Neural progenitor cell (in vitro differentiated cells): Measurements from ENCODE around the gene EPHB3. TPM values are rescaled to one million over a fixed set of nuclear protein-coding genes. Genes with fewer than 3 reads are reported as not detected.

Experiments used
- DNase-seq: peaks from one replicate; pipeline ENCODE4 v3.0.0-alpha.2; 2016; ENCODE audit warnings: low spot score
- H2AFZ ChIP-seq: fragments of 200-600 bp; sonication (generic); replicated peaks from 2 replicates; pipeline ENCODE4 v1.6.1; 2016; ENCODE audit warnings: antibody characterized with exemption
- H3F3A ChIP-seq: fragments of 200-600 bp; sonication (generic); 2 replicates; pipeline ENCODE4 v1.6.1; 2016; ENCODE audit warnings: antibody characterized with exemption, low read depth
- H3K27ac ChIP-seq: fragments of 200-600 bp; sonication (generic); 2 replicates; pipeline ENCODE4 v1.5.1; 2016; ENCODE audit warnings: mild to moderate bottlenecking
- H3K27me3 ChIP-seq: fragments of 200-600 bp; sonication (generic); 2 replicates; pipeline ENCODE4 v1.6.1; 2016; ENCODE audit warnings: mild to moderate bottlenecking, moderate library complexity
- H3K36me3 ChIP-seq: fragments of 200-600 bp; sonication (generic); 2 replicates; pipeline ENCODE4 v1.5.1; 2016
- H3K4me1 ChIP-seq: fragments of 200-600 bp; sonication (generic); 2 replicates; pipeline ENCODE4 v1.6.1; 2016; ENCODE audit warnings: mixed run types
- H3K4me2 ChIP-seq: fragments of 200-600 bp; sonication (generic); 2 replicates; pipeline ENCODE4 v1.6.1; 2016
- H3K4me3 ChIP-seq: fragments of 200-600 bp; sonication (generic); 2 replicates; pipeline ENCODE4 v1.5.1; 2016
- H3K79me2 ChIP-seq: fragments of 200-600 bp; sonication (generic); 2 replicates; pipeline ENCODE4 v1.6.1; 2016; ENCODE audit warnings: low read depth
- H3K9ac ChIP-seq: fragments of 200-600 bp; sonication (generic); 2 replicates; pipeline ENCODE4 v1.6.1; 2016
- H3K9me3 ChIP-seq: fragments of 200-600 bp; sonication (generic); 2 replicates; pipeline ENCODE4 v1.5.1; 2016; ENCODE audit warnings: low read depth
- H4K20me1 ChIP-seq: fragments of 200-600 bp; sonication (generic); 2 replicates; pipeline ENCODE4 v1.6.1; 2016; ENCODE audit warnings: low read depth
- H3K27ac Mint-ChIP-seq: 3 replicates; pipeline ENCODE4 v1.8.0; 2021; ENCODE audit warnings: mixed read lengths
- H3K27me3 Mint-ChIP-seq: 2 replicates; pipeline ENCODE4 v1.8.0; 2022; ENCODE audit warnings: low read depth, mild to moderate bottlenecking, inconsistent platforms, moderate library complexity, mixed read lengths; ENCODE audit not compliant: insufficient read depth
- H3K36me3 Mint-ChIP-seq: 3 replicates; pipeline ENCODE4 v1.8.0; 2021; ENCODE audit warnings: mixed read lengths
- H3K4me1 Mint-ChIP-seq: 3 replicates; pipeline ENCODE4 v1.8.0; 2021; ENCODE audit warnings: mixed read lengths
- H3K4me3 Mint-ChIP-seq: 3 replicates; pipeline ENCODE4 v1.8.0; 2021; ENCODE audit warnings: mild to moderate bottlenecking, moderate library complexity, mixed read lengths
- H3K9me3 Mint-ChIP-seq: 3 replicates; pipeline ENCODE4 v1.8.0; 2020; ENCODE audit warnings: mixed read lengths
- CTCF ChIP-seq: fragments of 200-600 bp; sonication (generic); IDR thresholded peaks from 2 replicates; pipeline ENCODE4 v1.5.1; 2017; ENCODE audit warnings: antibody characterized with exemption, mild to moderate bottlenecking
- EZH2 ChIP-seq: fragments of 200-600 bp; sonication (generic); IDR thresholded peaks from 2 replicates; pipeline ENCODE4 v1.6.1; 2017; ENCODE audit warnings: antibody characterized with exemption, mild to moderate bottlenecking, moderate library complexity
- EZH2phosphoT487 ChIP-seq: fragments of 200-600 bp; sonication (generic); IDR thresholded peaks from 2 replicates; pipeline ENCODE4 v1.6.1; 2017; ENCODE audit warnings: antibody characterized with exemption
- total RNA-seq: library from RNA; depleted of rRNA; stranded (reverse); fragments of >200 nt; gene quantifications from 2 replicates; pipeline ENCODE4 v1.2.3, GENCODE V29; 2015; ENCODE audit warnings: low replicate concordance

EPHB3 gene
- total RNA-seq, 1 donor from 2014 or later, result 2.3 TPM

DNA sequence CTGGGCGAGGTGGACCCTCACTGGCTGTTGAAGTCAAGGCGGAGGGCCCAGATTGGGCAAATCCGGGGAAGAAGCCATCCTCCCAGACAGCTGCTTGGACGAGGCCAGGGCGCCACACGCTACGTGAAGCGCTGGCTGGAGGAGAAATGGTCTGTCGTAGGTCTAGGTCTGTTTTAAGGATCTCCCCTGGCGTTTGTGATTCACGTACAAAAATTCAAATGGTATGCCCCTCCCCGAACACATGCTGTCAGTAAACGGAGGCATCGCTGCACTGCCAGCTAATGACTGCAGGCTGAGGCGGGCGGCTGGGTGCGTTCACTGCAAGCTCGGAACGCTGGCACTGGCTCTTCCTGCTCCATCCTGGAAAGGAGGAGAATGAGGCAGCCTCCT lies 69.9 kb downstream of the EPHB3 start:
- Histone ChIP-seq H3K4me2 (no peak overlapping the region), H3K9me3 (no peaks in the 10 kb centered on the region), H4K20me1 (no peaks in the 10 kb centered on the region), H3K27ac (no peak overlapping the region), H2AFZ (no peak overlapping the region), H3K79me2 (no peaks in the 10 kb centered on the region), H3K4me3 (no peak overlapping the region), H3K27me3 (no peaks in the 10 kb centered on the region), H3K36me3 (no peaks in the 10 kb centered on the region), H3K4me1 (peaks cover 65% of the 10 kb centered on the region), H3K9ac (no peak overlapping the region), H3F3A (peaks cover 62% of the 10 kb centered on the region)
- Mint-ChIP-seq H3K4me1 (peaks cover 74% of the 10 kb centered on the region), H3K27me3 (peaks cover 17% of the 10 kb centered on the region), H3K4me3 (no peak overlapping the region), H3K36me3 (no peaks in the 10 kb centered on the region), H3K9me3 (no peaks in the 10 kb centered on the region), H3K27ac (no peak overlapping the region)
- no peak for DNase-seq
- no peak for TF ChIP-seq EZH2
- no peak for TF ChIP-seq CTCF
- no peak for TF ChIP-seq EZH2phosphoT487

Other genes starting within 250 kb of the EPHB3 start
- 137 and 207 TPM in 2 replicates for gene EIF4G1, start 247.2 kb upstream of the EPHB3 start, total RNA-seq
- gene FAM131A, start 224.2 kb upstream of the EPHB3 start, total RNA-seq, result 17.2 and 37.7 TPM in 2 replicates
- gene CLCN2, start 200.2 kb upstream of the EPHB3 start, total RNA-seq, result 16.5 and 38.2 TPM in 2 replicates
- 128 and 173 TPM in 2 replicates for gene POLR2H, start 200.1 kb upstream of the EPHB3 start, total RNA-seq
- 0.31 and 2.3 TPM in 2 replicates for gene THPO, start 183.6 kb upstream of the EPHB3 start, total RNA-seq
- 2.3 and 6.8 TPM in 2 replicates for gene CHRD, start 181.7 kb upstream of the EPHB3 start, total RNA-seq
- 73.9 and 88.1 TPM in 2 replicates for gene MAGEF1, start 150.3 kb downstream of the EPHB3 start, total RNA-seq